ENCODE data around the gene KDM7A.

- TF ChIP-seq ZNF23 (tag by site-specific recombination; IDR thresholded peaks at IDR 0.05; ENCODE audit: borderline replicate concordance) = no peak
- no peak for TF ChIP-seq ZNF664 (tag by site-specific recombination; IDR thresholded peaks at IDR 0.05)
- TF ChIP-seq KLF16 (tag by site-specific recombination; IDR thresholded peaks at IDR 0.05) = no peak
- no peak for TF ChIP-seq ZNF548 (tag by site-specific recombination; IDR thresholded peaks at IDR 0.05)
Observed at GRCh38 chr7:140141256-140141655, 35.5 kb downstream of the KDM7A start.

Measured in HEK293 (cell line).